GM12878 (cell line): ENCODE measurements around the gene NCL.

Source experiments
- EP300 ChIP-seq, 2 experiments: fragments of 150-350 bp in 1 of 2; IDR thresholded peaks; 2 replicates each; pipeline ENCODE4 v1.6.1; 2011 to 2012; ENCODE audit warnings: low read depth in 2 of 2, low read length in 2 of 2, borderline replicate concordance in 1 of 2, improper control_type of control experiment in 1 of 2, inconsistent platforms in 1 of 2; ENCODE audit not compliant: control insufficient read depth in 1 of 2
- POLR2A ChIP-seq: IDR thresholded peaks from 2 replicates; pipeline ENCODE4 v1.6.1; 2011; ENCODE audit warnings: low read depth, mild to moderate bottlenecking, low read length
- SPI1 ChIP-seq: IDR thresholded peaks from 2 replicates; pipeline ENCODE4 v1.6.1; 2011; ENCODE audit warnings: low read depth, mild to moderate bottlenecking, low read length, moderate library complexity, borderline replicate concordance; ENCODE audit not compliant: insufficient read depth
- SRF ChIP-seq, 2 experiments: IDR thresholded peaks; 2 replicates each; pipeline ENCODE4 v1.6.1; 2011; ENCODE audit warnings: low read depth in 2 of 2, low read length in 2 of 2, mild to moderate bottlenecking in 1 of 2, moderate library complexity in 1 of 2

DNA sequence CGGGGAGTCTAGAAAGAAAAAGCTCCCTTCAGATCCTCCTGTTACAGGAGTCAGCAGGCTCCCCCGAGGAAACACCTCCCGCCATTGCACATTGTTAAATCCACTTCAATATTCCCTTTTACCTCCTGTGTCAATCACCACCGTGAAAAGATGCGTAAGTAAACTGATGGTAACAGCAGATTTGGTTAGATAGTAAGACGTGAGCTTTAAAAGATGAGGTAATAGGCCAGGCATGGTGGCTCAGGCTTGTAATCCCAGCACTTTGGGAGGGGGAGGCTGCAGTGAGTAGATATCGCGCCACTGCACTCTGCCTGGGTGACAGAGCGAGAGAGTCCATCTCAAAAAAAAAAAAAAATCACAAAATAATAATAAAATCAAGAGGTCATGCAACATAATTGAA is 15.2 kb upstream of the NCL start:
- no peak for TF ChIP-seq EP300 (IDR thresholded peaks at IDR 0.05; ENCODE audit: borderline replicate concordance in 1 of 2, control insufficient read depth in 1 of 2, low read depth in 2 of 2, low read length in 2 of 2)
- no peak for TF ChIP-seq POLR2A
- no peak for TF ChIP-seq SPI1
- TF ChIP-seq SRF (IDR thresholded peaks at IDR 0.05; ENCODE audit: low read depth in 2 of 2, low read length in 2 of 2): no peak
